GM21515 (cell line): ENCODE measurements around the gene BZW2.

Experiments used
- ATAC-seq: cut with Tn5 transposase; IDR thresholded peaks from one replicate; pipeline ENCODE4 v1.9.1; 2021; ENCODE audit not compliant: unreplicated experiment

BZW2 gene

DNA sequence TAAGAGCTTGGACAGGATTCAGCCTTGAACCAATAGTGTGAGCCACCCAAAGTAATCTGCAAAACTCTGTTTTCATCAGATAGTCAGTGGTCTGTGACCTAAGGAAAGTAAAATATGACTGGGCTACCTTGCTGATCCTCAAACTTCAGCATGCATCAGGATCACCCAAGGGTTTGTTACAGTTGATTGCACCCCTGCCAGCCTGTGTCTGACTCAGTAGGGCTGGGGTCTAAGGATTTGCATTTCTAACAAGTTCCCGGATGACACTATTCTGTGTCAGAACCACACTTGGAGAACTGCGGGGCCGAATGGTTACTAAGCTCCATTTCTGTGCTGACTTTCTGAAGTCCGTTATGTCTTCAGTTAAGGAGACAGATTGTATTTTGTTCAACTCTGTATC lies 66.9 kb downstream of the BZW2 start:
- no peak for ATAC-seq

DNA sequence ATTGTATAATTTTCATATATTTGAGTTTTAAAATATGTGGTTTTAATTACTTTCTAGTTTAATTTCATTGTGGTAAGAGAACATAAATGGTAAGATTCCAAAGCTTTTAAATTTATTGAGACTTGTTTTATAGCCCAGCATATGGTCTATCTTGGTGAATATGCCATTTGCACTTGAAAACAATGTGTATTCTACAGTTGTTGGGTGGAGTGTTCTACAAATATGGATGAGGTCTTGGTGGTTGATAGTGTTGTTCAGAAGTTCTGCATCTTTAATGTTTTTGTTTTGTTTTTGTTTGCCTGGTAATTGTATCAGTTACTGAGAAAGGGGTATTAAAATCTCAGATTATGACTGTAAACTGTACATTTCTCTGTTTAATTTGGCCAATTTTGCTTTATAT lies 69.9 kb downstream of the BZW2 start:
- no peak for ATAC-seq

DNA sequence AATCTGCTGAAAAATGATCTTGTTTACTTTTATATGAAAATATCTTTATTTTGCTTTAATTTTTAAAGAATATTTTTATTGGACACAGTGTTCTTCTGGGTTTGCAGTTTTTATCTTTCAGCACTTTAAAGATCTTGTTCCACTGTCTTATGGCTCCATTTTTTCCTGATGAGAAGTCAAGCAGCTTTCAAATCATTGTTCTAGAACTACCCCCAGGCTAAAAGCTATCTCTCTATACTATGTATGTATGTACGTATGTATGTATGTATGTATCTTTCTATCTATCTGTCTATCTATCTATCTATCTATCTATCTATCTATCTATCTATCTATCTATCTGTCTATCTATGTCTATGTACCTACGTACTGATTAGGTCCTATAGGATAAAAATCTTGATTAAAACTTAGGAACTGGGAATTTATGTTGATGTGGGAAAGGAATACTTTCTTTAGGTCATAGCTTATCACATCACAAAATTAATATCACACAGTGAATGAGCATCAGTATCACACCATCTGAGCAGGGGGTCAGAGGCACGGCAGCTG lies 72.2 kb downstream of the BZW2 start:
- no peak for ATAC-seq

DNA sequence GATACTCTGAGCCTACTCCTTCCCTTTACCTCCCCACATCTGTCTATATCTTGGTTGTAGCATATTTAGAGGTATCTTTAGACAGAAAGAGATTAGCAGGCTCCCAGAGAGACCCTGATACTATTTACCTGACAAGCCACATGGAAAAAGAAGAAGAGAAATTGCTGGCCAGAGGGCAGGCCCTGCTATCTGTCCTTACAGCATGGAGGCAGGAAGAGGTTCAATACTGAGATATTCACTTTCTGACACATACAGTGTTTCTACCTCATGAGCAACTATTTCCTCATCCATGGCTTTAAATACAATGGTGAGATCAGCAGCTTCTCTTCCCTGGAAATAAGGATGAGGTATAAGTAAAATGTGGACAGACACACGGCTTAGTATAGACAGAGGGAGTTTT lies 73.7 kb downstream of the BZW2 start:
- no peak for ATAC-seq

DNA sequence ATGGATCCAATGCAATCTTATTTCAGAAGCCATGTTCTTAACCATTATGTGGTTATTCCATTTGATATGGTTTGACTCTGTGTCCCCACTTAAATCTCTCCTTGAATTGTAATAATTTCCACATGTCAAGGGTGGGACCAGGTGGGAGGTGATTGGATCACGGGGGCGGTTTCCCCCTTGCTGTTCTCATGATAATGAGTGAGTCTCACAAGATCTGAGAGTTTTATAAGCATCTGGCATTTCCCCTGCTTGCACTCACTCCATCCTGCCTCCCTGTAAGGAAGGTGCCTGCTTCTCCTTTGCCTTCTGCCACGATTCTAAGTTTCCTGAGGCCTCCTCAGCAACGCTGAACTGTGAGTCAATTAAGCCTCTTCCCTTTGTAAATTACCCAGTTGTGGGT lies 75.6 kb downstream of the BZW2 start:
- no peak for ATAC-seq

DNA sequence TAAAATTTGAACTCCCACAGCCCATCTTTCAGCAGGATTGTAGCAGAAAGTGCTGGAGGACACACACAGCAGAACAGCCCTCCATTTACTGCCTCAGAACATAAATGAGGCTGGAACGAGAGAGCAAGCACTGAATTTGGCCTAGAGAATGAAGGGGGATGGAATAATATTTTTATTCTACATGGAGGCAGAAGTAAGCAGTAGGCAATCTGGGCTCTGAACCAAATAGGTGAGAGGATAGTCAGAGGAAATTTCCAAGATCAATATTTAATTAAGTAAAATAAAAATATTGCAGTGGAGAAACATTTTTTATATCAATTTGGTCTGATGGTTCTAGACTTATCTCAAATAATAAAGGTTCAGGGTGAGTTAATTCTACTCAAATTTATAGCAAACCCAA lies 78.4 kb downstream of the BZW2 start:
- no peak for ATAC-seq

DNA sequence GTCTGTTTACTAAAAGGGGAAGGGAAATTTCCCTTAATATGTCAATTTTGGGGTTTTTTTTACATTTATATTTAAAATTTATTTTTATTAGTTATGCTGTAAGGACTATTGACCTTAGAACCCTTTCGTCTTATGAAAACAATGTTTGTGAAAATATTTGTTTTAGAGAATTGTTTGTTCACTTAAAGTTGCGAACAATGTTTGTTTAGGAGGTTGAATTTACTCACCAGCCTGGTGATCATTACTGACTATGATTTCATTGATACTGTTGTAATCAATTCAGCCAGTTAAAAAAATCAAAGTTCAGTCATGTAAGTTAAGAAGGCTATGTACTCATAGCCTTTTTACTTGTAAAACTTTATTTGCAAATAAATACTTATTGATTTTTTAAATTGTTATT lies 80.2 kb downstream of the BZW2 start:
- ATAC-seq: no peak

DNA sequence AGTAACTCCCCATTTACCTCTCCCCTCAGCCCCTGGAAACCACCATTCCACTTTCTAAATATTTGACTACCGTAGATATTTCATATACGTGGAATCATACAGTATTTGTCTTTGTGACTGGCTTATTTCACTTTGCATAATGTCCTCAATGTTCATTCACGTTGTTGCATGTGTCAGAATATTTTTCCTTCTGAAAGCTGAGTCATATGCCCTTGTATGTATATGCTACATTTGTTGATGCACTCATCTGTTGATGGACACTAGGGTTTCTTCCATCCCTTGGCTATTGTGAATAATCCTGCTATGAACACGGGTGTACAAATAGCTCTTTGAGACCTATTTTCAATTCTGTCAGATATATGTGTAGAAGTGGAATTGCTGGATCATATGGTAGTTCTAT lies 81.8 kb downstream of the BZW2 start:
- no peak for ATAC-seq

DNA sequence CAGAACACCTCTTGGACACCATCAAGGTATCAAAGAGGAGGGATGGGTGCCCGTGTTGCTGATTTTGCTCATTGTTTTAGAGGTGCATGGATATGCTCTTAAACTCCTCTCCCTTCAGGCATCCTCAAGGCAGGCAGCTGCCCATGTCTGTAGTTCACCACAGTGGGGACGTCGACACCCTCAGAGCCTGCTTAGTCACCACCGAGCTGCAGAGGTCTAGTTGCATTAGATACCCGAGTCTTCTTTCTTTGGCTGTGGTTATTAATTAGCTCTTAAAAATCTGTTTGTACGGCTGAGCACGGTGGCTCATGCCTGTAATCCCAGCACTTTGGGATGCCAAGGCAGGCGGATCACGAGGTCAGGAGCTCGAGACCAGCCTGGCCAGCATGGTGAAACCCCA lies 82.8 kb downstream of the BZW2 start:
- no peak for ATAC-seq

DNA sequence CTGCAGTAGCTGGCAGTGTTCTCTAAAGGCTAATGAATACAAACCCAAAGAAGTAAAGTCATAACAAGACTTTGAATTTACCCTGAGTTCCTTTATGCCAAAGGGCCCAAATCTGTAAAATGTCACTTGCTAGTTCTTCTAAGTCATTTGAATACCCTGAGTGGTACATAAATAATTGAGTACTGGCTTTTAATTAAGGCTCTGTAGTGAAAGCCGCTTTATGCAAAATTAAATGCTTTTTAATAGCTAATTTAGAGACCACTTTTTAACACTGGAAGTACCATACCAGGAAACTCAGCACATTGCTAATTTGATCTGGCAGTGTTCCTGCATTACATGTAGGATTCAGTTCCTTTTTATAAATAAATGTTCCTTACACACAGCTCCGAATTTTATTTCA lies 83.6 kb downstream of the BZW2 start:
- no peak for ATAC-seq

DNA sequence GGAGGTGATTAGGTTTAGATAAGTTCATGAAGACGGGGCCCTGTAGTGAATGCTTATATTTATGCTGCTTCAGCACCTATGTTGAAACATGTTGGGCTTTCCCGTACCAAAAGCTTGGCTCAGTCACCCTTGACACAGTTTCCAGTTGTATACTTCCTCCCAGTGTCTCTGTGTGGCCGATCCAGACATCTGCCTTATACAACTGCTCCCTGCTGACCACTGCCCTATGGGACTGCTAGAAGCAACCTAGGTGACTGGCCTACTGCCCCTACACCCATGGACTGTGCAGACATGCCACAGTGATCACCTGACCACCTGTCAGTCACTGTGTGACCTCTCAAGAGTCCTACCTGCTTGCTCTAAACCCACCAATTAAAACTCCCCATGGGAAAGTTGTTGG lies 85.0 kb downstream of the BZW2 start:
- ATAC-seq: no peak

DNA sequence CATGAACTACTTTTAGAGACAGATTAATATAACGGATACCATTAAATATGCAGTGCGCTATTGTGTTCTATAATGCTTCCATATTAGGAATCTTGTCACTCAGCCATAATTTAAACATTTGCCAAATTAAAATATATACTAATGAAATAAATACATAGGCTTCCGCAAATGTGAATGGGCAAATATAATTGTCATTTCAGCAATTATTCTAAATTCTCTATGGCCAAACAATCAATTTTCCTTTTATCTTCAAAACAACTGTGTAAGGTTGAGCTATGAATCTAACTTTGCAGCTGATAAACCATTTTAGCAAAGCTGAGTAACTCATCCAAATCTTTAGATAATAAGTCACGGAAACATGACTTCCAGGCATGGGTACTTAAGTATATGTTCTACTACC lies 86.8 kb downstream of the BZW2 start:
- no peak for ATAC-seq

DNA sequence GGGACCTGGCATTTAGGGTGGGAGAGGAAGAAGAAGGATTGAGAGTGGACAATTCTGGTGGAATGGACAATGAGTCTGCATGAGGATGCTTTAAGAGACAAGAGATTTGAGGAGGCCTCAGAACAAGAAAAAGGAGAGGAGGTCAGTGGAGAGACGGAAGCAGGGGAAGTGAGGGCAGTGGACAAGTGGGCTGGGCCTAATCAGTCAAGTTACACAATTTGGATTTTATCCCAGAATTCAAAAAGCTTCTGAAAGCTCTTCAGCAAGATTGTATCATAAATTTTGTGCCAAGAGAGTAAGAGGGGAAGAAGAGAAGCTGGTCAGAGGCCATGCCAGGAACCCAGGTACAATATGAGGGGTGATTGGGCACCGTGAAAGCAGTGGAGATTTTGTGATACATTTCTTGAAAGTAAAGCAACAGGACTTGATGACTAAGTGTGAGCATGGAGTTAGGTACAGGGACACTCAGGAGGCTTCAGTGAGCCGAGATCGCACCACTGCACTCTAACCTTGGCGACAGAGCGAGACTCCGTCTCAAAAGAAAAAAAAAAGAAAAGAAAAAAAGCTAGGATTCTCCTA lies 88.3 kb downstream of the BZW2 start:
- ATAC-seq: no peak

DNA sequence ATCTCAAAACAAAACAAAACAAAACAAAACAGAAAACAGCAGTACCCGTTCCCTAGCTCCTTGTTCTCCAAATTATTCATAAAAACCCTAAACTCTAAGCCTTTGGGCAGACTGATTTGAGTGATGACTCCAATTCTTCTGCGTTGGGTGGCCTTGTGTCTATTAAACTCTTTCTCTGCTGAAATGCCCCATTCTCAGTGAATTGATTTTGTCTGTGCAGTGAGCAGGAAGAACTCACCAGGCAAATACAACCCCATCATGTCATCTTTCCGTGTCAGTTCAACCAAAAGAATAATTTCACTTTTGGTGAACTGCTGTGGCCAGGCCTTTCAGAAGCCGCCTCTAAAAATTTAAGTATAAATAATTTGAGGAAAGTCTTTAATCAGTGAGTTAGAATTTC lies 89.0 kb downstream of the BZW2 start:
- no peak for ATAC-seq

DNA sequence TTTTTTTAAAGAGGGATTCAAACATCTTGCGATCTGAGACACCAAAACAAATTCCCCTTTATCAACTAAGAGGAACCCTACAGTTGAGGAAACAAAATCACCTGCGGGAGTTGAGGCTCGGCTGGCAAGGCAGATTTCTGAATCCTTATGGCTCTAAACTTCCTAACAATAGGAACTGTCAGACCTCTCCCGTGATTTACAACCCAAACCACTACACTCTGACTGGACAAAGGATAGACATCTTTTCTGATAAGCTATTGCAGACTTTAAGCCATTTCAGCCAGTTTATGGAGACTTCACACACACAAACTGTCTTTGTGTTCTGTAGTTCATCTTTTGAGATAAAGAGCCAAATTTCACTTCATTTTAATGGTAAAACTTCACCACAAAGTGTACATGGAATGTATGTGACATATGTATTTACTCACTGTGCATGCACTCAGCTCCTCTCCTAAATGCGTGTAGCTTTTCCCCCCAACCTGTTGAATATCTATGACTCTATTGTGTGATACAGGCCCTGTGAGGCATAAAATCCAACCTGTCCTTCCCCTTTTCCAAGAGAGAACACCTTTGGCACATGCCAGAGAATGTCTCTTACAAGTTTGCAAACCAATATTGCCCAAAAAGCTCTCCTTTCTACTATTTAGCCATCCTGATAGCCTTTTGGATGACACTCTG lies 92.2 kb downstream of the BZW2 start:
- ATAC-seq: no peak

DNA sequence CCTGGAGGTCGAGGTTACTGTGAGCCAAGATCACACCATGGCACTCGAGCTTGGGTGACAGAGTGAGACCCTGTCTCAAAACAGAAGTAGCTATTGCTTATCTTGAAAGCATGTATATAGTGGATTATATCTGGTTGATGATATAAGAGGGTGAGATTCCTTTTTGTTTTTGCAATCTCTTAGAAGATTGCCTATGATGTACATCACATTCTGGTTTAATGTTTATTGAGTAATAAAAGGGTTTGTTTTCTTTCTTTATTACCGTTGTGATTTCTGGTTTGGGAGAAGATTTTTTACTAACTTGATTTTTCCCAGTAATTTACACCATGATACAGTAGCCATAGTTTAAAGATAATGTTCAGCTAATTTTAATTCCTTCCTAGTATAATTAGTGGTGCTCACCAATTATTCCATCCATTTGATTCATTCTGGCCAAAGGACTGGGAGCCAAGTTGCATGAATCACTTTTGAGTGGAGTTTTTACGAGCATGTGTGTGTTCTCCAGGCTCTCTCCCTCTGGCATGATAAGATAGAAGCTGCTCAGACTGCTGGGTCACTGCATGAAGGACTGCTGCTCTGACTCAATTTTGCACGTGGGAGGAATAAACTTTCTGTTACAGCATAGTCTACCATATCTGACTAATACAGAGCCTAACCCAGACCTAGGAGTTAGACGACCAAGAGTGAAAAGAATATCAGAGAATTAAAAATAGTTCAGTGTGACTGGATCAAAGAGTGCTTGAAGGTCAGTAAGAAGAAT lies 94.1 kb downstream of the BZW2 start:
- ATAC-seq: no peak

DNA sequence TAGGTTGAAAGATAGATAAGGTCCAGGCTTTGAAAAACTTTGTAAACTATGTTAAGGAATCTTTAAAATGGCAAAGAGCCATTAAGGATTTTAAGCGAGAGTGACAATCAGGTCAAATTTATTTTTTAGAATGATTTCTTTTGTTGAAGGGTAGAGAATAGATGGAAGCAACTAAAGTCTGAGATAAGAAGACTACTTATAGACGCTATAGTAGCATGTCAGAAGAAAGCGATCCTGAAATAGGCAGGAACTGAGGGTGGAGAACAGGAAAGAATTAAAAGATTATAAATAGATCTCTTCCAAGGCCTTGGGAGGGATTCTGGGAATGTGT lies 94.6 kb downstream of the BZW2 start:
- no peak for ATAC-seq

DNA sequence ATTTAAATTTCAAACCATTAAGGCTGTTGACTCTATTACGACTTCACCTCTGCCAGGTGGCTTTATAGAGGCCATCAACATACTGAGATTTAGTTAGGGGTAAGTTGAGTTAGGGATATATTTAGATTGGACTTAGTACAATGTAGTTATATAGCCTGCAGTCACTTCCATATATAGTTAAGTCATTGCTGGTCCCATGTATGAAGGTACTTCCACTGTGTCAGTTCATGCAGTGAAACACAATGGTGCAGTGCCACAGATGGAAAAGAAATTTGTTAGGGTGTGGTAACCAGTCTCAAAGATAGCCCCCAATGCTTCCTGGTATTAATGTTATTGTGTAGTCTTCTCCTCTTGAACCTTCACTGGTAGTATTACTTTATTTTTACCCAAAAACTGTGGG lies 95.0 kb downstream of the BZW2 start:
- no peak for ATAC-seq

DNA sequence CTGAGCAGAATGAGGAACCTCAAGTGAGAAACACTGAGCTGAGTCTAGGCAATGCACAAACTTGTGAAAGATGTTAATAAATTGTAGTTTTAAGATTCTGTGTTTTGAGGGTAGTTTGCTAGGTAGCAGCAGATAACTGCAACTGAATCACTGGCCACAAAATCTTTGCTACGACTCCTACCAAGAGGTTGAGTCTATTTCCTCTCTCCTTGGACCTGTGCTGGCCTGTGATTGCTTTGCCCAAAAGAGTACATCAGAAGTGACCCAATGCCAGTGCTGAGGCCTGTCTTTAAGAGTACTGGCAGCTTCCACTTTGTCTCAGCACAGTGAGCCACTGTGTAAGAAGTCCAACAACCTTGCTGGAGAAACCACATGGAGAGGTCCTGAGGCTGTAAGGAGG lies 95.7 kb downstream of the BZW2 start:
- ATAC-seq: no peak

DNA sequence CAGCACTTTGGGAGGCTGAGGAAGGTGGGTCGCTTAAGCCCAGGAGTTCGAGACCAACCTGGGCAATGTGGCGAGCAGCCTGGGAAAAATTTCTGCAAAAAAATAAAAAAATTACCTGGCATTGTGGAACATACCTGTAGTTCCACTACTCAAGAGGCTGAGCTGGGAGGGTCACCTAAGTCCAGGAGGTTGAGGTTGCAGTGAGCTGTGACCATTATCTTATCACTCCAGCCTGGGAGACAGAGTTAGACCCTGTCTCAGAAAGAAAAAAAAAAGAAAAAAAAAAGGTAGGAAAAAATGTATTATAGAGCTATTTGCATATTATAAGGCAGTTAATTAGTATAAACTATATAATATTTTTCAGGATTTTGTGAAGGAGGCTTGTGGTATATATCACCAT lies 96.6 kb downstream of the BZW2 start:
- no peak for ATAC-seq

DNA sequence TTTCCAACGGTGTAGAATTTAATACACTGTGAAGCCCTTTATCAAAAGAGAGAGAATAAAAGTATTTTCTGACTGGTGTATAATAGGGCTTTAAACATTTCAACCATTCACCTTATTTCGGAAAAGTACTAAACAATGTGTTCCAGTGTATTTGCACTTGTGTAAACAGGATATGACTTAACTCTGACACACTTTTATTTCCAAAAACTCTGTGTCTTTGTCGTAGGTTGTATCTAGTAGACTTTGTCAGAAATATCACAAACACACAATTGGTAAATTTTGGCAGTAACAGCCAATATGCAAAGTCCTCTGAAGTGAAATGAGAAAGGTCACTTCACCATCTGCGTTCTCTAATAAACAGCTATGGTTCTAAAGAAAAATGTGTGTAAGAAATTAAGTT lies 97.3 kb downstream of the BZW2 start:
- no peak for ATAC-seq

DNA sequence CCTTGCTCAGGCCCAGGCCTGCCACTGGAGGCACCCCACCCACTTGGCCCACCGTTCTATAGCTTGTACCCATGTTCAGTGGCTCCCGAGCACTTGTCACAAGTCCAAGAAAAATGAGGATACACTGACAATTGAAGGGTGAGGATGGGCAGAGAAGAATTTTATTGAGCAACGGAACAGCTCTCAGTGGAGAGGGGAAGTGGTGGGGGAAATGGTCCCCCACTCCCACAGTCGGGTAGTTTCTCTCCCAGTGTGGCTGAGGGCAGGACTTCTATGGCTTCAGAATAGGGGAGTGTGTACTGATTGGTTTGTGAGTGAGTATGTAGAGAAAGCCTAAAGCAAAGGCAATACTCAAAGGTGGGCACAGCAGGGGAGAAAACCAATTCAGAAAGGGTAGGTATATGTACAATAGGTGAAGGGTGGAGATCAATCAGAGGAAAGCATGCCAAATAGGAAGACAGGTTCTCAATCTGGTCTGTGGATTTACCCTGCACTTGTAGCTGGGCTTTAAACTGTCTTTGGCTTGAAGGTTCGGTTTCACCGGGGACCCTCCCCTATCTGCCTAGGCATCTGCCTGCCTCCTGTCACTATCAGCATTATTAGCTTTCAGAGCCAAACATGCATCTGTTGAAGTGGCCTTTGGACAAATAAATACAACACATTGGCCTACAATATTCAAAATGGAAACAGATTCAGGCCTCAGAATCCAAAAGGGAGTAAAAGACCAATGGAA lies 98.7 kb downstream of the BZW2 start:
- no peak for ATAC-seq
